GM19324 (cell line): ENCODE data around the gene ETV6.

Source experiments
- ATAC-seq: cut with Tn5 transposase; IDR thresholded peaks from one replicate; pipeline ENCODE4 v1.9.1; 2021; ENCODE audit warnings: mild to moderate bottlenecking, moderate library complexity; ENCODE audit not compliant: unreplicated experiment, low FRiP score

ETV6 gene

DNA sequence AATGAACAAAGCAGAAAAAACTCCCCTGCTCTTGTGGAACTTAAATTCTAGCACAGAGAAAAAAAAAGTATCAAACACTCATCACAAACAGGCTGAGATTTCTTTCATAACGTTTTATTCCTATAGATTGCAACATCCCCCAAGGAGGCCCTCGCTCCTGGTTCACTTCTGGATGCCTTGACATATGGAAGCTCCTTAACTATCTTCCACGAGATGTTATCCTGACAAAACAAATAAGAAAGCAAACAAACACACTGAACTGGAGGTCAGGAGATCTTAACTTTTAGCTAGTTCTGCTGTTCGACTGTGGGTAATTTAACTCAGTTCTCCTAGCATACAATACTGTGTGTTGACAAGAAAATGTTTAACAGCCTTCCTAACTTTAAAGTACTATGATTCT, 104.8 kb downstream of the ETV6 start:
- ATAC-seq = no peak

DNA sequence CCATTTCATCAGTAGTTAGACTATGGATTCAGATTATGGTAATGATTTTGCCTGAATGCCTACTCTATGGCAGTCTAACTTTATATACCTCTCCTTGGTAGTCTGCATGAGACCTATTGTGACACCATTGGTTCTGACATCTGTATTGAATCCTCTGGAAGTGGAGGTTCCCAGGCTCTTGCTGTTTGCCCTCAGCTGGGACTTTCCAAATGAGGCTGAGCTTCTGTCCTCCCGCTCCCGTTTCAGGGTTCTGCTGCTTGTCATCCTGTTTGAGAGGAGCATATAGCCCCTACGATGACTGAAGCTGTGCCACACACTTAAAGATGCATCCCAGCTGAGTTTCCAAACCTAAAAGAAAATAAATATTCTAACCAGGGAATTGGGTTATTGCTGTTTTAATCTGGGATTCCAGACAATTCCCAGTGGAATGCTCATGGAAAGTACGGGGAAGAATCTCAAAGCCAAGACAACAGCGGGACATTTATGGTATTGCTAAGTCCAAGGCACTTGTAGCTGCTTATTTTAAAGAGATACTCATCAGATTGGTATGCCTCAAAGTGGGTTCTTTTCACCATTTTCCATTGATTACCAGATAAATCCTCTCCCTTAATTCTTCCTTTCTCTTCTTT, 105.9 kb downstream of the ETV6 start:
- ATAC-seq = no peak

DNA sequence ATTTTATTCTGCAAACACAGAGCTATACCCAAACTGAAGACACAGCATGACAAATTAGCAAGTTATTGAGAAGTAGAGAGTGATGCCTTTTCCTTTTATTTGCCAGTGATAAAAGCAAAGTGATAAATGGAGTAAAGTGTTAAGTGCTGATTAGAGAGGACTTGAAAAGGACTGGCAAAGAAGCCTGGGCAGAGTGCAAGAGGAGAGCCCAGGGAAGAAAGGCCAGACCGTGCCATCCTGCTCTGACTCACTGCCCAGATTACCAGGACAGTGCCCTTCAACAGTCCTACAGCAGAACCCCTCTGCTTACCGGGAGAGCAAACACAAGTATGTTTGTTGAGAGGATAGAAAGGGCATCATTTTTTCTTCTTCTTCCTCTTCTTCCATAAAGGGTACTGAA, 106.5 kb downstream of the ETV6 start:
- ATAC-seq = no peak

DNA sequence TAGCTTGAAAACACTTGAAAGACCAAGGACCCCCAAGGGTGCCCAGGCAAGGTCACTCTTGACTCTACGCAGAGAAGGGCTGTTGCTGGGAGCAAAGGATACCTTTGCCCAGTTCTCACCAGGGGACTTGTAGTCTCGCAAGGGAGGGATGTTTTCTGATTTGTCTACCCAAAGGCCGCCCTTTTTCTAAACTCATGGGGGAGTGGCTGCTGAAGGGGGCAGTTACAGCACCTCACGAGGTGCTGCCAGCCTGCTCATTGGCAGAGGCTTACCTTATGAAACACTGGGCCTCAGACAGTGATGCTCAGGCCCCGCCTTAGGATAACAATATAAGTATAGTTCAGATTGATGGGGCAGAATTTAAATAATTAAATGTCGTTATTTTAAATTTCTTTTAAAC, 107.0 kb downstream of the ETV6 start:
- no peak for ATAC-seq

DNA sequence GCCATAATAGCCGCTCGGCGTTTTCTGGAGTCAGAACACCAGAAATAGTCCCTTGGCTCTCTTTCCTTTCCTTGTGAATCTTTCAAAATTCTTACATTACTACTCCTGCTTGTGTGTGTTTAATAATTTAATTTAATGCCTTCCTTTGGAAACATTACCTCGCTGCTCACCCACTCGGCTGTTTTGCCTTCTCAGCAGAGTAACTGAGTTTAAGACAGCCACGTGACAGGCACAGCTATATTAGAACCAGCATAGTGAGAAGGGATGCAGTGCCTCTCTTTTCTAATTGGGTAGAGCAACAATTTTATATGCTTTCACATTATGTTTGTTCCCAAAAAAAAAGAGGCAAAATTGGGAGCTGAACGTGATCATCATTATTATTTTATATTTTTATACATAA, 107.6 kb downstream of the ETV6 start:
- no peak for ATAC-seq

DNA sequence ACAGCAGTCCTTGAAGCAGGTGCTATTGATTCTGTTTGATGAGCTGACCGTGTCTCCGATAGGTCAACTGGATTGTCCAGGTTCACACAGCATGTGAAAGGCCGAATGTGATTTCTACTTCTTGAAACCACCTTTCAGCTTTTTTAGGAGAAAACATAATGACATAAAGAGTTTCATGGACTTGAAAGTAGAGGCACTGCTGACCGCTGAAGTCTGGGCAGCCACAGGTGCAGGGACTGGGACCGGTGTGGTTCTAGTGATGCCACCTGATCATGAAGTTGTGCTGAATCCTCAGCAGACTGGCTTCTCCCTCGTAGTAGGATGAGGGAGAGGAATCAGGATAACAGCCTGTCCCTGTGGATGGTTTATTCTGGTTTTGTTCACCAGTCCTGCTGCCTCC, 108.1 kb downstream of the ETV6 start:
- ATAC-seq = no peak

DNA sequence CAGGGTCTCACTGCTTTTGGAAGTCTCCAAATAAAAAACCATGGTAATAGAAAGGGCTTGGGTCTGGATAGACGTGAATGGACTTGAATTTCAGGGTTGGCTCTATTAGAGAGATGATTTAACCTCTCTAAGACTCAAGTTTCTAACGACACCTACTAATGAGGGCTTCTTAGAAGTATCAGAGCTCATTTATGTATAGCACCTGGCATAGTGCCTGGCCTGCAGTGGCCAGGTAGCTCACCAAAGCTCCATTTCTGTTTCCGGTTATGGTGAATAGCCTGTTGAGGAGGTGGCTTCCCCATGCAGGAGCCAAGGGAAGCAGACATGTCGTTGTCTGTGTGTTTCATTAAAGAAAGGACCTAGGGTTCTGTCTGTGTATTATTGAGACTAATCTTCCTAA, 108.6 kb downstream of the ETV6 start:
- no peak for ATAC-seq

DNA sequence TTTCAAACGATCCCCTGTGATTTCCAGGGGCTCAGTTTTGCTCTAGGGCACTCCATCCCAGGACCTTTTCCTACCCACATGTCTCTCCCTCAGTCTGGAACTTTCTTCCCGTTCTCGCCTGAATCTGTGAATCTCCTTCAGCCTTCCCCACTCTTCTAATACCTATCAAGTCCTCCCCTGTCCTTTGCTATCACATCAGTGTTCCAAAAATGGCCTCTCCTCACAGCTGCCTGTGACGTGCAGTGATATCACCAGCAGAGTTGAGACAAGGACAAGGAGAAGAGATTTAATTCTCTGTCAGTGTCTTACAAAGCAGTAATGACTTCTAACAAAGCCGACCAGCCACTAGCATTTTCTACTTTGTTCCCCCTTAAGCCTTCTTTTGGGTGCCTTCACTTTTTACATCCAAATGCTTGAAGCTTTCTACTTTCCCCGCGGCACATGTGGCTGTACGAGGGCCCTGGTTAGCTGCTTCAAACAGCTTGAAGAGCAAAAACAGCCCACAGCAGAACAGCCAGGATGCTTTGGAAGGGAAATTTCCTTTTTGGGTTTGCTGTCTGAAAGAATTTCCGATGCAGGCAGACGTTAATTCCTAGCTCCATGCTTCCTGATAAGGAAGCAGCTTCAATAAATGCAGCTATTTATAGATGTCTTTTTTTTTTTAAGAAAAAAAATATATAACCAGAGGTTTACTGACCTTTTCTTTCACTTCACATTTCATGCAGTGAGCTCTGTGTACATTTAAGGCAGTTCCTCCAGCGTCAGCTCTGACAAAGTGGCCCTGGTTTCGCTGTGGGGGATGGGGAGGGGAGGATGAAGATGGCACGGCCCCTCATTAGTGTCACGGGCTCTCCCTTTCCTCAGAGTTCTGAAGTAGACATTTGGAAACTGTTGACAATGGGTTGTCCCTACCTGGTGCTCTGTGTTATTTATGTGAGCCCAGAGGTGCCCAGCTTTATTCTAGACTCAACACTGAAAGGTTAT, 109.3 kb downstream of the ETV6 start:
- ATAC-seq = no peak

DNA sequence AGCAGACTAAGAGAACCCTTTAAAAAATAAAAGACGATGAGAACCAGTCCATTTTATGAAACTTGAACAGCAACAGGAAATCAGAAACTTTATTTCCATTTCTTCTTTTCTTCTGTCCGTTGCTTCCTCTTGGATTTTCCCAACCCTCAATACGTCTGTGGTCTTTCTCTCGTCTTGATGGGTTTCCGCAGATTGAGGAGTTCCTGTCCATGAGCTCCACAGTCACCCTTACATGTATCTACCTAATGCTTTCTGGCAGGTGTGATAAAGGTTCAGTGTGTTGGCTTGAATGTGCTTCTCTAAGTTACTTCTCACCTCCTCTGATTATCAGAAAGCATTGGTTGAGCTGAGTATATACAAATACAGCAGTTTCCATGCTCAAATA, 110.0 kb downstream of the ETV6 start:
- ATAC-seq = no peak

DNA sequence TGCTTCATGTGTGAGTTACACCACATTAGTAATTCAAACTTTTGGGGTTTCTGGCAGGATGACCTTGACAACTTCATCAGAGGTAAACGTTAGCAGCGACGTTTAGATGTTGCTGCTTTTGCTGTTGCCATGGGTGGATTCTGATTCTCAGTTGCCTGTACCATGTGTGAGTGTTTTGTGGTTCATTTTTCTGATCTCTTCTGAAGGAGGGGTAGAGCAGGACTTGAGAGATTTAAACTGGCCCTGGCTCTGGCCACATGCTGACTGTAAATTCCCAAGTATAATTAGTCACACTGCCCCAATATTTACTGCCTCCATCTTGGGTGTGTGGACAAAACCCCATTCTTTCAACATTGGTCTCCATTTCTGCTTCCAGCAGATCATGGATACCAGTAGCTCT, 110.4 kb downstream of the ETV6 start:
- ATAC-seq = no peak

DNA sequence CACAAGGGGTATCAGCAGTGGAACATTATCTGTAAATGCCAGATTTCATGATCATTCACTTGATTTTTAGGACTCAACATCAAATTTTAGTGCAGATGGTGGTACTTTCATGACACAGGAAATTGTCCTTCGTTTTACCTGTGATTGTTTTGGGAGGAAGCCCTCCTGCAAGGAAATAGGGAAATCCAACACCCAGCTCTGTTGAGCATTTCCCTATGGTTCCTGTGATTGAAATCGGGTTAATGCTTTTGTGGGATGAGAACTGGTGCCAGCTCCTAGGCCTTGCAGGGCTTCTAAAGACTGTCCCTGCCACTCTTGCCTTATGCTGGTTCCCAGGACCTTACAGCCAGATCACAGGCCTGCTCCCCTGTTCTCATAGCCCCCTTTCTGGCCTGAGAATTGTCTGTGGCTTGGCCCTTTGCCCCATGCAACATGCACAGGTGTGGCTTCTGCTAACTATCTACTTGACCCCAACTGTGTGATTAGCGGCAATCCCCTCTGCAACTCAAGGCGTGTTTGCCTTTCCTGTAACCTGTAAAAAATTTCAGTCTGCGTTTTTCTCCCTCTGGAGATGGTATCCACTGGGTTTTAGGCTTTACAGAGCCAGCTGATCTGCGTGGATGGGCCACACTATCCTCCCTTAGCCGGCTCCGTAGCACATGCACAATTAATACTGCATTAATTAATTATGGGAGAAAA, 112.5 kb downstream of the ETV6 start:
- peak; percentile 48 for ATAC-seq

DNA sequence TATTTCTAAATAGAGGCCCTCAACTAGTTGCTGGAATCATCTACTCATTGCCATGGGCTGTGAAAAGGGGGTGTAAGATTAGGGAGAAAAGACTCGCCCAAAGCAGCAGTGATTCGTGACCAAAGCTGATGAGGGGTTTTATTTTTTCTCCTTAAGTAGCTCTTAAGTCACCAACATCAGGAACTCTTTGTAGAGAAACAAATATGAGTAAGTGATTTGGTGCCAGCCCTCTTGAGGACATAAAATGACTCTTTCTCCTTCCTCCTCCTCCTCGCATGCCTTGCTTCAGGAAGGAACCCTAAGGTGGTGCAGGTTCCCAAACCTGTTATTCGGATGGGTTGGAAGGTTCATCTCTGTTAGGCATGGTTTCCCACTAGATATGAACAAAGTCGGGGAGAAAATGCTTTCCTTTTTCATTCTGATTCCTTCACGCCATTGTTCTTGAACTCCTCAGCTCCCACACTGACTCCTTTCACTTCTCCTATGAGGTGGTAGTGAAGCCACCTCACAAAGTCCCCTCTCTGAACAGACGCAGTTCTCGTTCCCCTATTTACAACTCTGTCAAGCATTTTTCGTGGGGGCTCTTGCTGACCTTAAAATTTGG, 113.4 kb downstream of the ETV6 start:
- no peak for ATAC-seq

DNA sequence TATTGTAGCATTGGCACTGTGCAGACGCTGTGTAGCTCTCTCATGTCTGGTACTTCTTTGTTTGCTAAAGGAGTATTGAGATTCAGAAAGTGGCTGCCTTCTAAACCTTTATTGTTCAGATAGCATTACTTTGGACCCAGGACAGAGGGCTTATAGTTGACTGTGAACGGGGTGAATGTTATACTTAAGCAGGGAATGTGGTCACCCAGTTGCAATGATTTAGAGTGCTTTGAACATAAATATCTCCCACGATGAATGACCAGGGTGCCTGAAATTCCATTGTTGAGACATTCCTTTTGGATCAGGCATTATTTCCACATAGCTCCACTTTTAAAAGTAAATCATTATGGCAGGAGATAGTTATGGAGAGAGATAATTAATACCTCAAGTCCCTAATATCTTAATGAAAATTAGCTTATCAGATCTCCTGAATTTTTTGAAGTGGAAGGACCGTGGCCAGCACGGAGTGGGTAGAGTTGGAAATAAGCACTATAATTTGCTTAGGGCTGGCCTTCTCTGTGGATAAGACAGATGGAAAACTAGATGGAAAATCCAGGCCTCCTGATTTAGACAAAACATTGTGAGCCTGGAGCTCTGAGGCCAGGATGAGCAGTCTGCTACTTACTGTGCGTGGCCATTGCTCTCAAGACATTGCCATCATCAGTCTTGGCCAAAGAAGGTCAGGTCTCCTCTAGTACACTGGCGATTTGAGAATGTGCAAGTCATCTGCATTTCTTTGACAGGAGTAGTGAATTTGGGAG, 114.5 kb downstream of the ETV6 start:
- ATAC-seq = no peak

DNA sequence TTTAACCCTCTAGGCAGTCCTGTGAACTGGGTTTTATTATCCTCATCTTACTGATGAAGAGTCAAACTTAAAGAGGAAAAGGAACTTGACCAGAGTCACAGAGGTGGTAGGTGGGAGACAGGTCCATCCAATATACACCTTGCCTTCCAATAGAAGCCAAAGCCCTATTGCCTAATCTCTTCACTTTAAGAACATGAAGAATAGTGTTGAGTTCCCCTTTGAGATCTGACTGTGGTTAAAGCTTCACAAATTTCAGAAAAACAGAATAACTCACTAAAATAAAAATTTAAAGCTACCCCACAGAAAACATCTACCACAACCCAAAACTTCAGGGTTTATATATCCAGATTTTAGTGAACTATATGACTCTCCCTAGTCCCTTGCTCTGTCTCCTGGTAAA, 115.4 kb downstream of the ETV6 start:
- no peak for ATAC-seq

DNA sequence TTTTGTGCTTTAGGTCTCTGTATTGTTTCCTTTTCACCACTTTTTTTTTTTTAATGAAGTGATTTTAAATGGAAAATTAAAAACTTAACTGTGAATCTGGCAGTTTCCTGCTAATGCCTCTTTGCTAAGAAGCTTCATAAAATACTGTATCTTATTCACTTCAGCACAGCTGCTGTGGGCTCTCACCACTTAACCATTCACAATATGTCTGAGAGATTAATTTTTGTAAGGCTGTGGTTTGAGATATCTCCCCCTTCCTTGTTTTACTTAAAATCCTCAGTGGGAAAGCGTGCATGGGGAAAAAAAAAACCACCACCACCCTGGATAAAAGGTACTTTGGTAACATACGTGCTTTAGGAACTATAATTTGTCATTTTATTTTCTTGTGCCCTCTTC, 115.9 kb downstream of the ETV6 start:
- ATAC-seq = no peak

DNA sequence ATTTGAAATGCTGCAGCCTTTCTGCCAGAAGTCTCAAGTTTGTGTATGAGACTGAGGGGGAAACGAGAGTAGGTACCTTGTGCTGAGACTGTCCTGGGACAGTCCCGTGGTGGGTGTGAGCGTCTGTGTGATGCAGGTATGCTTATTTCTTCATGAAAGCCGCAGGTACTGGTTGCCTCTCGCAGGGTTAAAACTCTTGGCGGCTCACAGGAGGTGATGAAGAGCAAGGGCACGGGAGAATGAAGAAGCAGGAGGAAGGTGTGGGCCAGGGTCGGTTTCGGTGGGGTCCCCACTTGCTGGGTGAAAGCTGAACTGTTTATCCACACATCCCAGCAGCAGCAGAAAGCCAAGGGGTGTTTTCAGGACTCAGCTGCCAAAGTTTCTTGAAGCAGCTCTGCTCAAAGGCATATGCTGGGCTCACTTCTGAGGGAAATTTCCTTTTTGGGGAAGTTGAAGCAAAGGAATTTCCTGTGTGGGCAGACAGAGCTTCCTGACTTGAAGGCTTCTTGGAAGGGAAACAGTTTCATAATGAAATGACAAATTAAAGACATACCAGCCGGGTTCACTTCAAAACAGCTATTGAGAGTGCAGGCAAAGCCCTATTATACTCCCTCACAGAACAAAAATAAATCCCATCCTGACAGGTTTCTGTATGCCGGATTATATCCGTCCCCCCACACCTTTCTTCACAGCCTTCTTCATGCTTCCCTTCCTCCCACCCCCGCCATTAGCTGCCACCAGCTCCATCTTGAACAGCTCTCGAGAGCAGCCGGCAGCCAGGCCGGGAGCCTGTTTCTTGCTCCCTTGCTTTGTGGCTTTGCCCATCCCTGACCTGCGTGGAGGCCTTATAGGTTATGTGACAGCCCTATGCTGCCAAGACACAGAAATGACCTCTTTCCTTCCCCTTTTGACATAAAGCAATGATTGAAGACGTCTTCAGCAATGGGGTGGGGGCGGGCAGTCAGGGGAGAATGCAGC, 116.6 kb downstream of the ETV6 start:
- no peak for ATAC-seq

DNA sequence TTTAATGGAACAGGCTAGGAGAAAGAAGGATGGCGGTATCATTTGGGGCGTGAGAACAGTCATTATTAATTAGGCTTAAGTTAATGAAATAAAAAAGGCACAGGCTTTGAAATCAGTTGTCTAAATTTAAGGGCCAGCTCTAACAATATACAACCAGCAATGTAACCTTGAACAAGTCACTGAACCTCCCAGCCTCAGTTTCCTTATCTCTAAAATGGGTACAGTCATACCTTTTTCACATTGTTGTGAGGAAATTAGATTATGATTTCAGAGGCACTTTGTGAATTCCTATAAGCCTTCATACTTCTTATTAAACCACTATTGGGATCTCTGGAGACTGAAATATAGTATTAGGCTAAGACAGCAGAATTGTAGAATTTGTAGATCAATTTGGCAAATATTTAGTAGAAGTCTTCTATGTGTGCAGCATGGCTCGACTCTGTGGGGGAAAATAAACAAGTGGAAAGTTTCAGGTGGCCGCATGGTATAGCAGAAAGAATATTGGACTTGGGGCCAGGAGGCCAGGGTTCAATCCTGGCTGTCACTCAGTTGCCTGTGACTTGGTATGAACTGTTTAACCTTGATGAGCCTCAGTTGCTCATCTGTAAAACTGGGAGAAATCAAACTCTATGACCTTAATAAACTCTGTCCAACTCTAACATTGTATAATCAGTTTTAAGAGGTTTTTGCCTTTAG, 117.7 kb downstream of the ETV6 start:
- no peak for ATAC-seq

DNA sequence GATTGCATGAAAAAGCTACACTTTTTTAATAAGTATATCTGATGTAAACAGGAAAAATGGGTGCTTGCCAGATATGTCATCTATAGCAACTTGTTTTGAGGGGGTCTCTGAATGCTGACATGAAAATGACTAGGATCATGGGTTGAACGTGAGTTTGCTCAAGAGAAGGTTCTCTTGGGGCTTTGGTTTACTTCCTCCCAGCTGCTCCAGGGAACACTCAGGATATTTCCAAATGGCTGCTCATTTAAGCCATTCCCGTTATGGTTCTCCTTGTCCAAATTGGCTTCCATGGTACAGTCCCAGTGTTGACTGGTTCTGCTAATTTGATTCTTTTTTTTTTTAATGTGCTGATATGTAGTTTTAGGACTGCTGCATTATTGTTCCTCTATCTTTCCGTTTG, 118.3 kb downstream of the ETV6 start:
- no peak for ATAC-seq
